Esophagus squamous epithelium (tissue), 5 donors: Measurements from ENCODE around the gene MROH2B. TPM values are rescaled to one million over a fixed set of nuclear protein-coding genes. Genes with fewer than 3 reads are reported as not detected.
A peak's percentile ranks its signal among the peaks of the same experiment; 100 is the strongest.

Experiments used
- DNase-seq: peaks from one replicate; lab custom pipeline; 2025; lab: John Stamatoyannopoulos, UW
- H3K27ac ChIP-seq, 4 donors: fragments of 200-600 bp; sonication (generic); one replicate each; pipeline ENCODE4 v1.5.1; 2016 to 2019; ENCODE audit warnings: mild to moderate bottlenecking in 1 of 4
- H3K27me3 ChIP-seq, 4 donors: fragments of 200-600 bp; sonication (generic); 1 replicate in 3 of 4; 2 replicates in 1 of 4; pipeline versions ENCODE4 v1.5.1 to v1.6.0; 2017 to 2021; ENCODE audit warnings: antibody characterized with exemption in 1 of 4
- H3K36me3 ChIP-seq, 3 donors: fragments of 200-600 bp; sonication (generic); one replicate each; pipeline ENCODE4 v1.5.1; 2016 to 2019
- H3K4me1 ChIP-seq, 3 donors: fragments of 200-600 bp; sonication (generic); one replicate each; pipeline ENCODE4 v1.5.1; 2017 to 2019
- H3K4me3 ChIP-seq, 4 donors: fragments of 200-600 bp; sonication (generic); 1 replicate in 3 of 4; 2 replicates in 1 of 4; pipeline ENCODE4 v1.5.1; 2016 to 2019; ENCODE audit warnings: mild to moderate bottlenecking in 2 of 4, moderate library complexity in 1 of 4
- H3K9me3 ChIP-seq, 3 donors: fragments of 200-600 bp; sonication (generic); one replicate each; pipeline ENCODE4 v1.5.1; 2016 to 2019
- CTCF ChIP-seq, 6 experiments: fragments of 450-650 bp in 4 of 6; fragments of 200-600 bp in 2 of 6; sonication (generic) in 2 of 6; IDR thresholded peaks; one replicate each; pipeline ENCODE4 v1.5.1; 2016 to 2019; ENCODE audit warnings: antibody characterized with exemption in 6 of 6, mild to moderate bottlenecking in 4 of 6, moderate library complexity in 4 of 6
- POLR2A ChIP-seq, 4 donors: fragments of 450-650 bp; IDR thresholded peaks; one replicate each; pipeline ENCODE4 v1.6.1; 2017; ENCODE audit warnings: antibody characterized with exemption in 4 of 4, mild to moderate bottlenecking in 4 of 4, moderate library complexity in 3 of 4
- WGBS, 2 donors: methylation state at CpG; one replicate each; pipeline ENCODE4 v1.1.5; 2018; 5-methylcytosine and 5-hydroxymethylcytosine counted together
- intact Hi-C: fragments of 100-400 bp; cut with DNase I; formaldehyde crosslinking; loops from one replicate; pipeline ENCODE4 v1.15.0; 2022
- total RNA-seq, 4 donors: library from RNA; depleted of rRNA; stranded (reverse); fragments of >200 nt; gene quantifications; one replicate each; pipeline ENCODE4 v1.1.0, GENCODE V29; 2016
- donor health status: DM: yes; HTN: yes; CAD: no.

Gene MROH2B
- total RNA-seq, result not detected

- DNase-seq, result no peak
- Histone ChIP-seq H3K9me3 (no peaks in the 10 kb centered on the region), H3K27ac (no peak within 1 kb of the TSS), H3K36me3 (no peaks in the 10 kb centered on the region), H3K4me3 (no peak within 1 kb of the TSS), H3K4me1 (no peaks in the 10 kb centered on the region), H3K27me3 (no peaks in the 10 kb centered on the region)
- TF ChIP-seq CTCF (IDR thresholded peaks at IDR 0.05), result no peak
- TF ChIP-seq POLR2A (IDR thresholded peaks at IDR 0.05), result no peak
- WGBS, 2 donors, result 67 to 83% methylated on average over 1 of the region's 1 CpG
- intact Hi-C loops, result no loop called here
These were observed at the start of gene MROH2B for GRCh38 chr5:41071242-41071641. Gene MROH2B (minus strand): TSS chr5:41071342. CDS start chr5:41070852, 490 bp downstream.

- no peak for DNase-seq
- Histone ChIP-seq H3K4me3 (no peak overlapping the region), H3K36me3 (no peaks in the 10 kb centered on the region), H3K27ac (no peak overlapping the region), H3K4me1 (no peaks in the 10 kb centered on the region), H3K9me3 (no peaks in the 10 kb centered on the region), H3K27me3 (no peaks in the 10 kb centered on the region)
- 84 to 90% methylated on average over 8 of the region's 8 CpGs for WGBS, 2 donors
- intact Hi-C loops, result no loop called here
- no peak for TF ChIP-seq CTCF (IDR thresholded peaks at IDR 0.05)
- no peak for TF ChIP-seq POLR2A (IDR thresholded peaks at IDR 0.05)
These were observed 49.5 kb upstream of the MROH2B start for GRCh38 chr5:41120600-41120999.

DNA sequence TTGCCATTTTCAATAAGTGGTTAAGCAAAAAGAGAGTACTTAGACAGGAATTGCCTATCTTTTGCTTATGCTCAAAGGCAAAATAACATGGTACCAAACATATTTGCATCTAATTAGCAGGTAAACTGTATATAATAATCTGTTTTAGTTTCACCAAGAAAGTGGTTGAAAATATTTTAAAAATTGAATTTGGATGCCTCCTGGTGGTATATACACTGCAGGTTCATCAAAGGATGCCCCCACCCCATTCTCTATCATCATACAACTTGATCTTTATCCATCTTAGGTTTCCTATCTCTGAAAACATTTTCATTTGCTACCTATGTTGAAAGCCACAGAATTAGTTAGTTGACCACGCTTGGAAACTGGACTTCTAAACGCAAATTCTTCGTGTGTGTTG is 47.0 kb upstream of the MROH2B start:
- no peak for TF ChIP-seq POLR2A (IDR thresholded peaks at IDR 0.05)
- TF ChIP-seq CTCF (IDR thresholded peaks at IDR 0.05), result no peak
- no peaks in the 10 kb centered on the region for H3K27me3 ChIP-seq
- 91 to 95% methylated on average over 3 of the region's 3 CpGs for WGBS, 2 donors
- H3K4me1 ChIP-seq, result no peaks in the 10 kb centered on the region
- no peak overlapping the region for H3K4me3 ChIP-seq
- no peak overlapping the region for H3K27ac ChIP-seq
- H3K9me3 ChIP-seq, result no peaks in the 10 kb centered on the region
- no peak for DNase-seq
- no peaks in the 10 kb centered on the region for H3K36me3 ChIP-seq
- intact Hi-C loops, result no loop called here

DNA sequence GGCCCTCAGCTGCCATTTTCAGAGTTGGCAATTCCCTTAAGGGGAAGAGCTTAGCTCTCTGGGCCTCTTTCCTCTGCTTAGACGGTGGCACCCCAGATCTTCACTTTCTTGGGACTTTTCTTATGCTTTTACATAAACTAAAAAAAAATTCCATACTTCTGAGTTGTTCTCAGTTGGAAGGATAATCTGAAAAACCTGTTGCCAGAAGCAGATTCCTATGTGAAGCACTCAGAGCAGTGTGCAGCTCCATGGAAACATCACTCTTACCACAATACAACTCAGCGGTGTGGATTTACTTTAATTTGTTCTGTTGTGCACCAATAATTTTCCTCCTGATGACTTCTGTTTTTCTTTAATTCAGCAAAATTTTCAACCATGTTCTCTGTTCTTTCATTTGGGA is 44.1 kb upstream of the MROH2B start:
- no peaks in the 10 kb centered on the region for H3K9me3 ChIP-seq
- DNase-seq, result no peak
- 46 to 59% methylated on average over 2 of the region's 2 CpGs for WGBS, 2 donors
- no peak overlapping the region for H3K27ac ChIP-seq
- H3K27me3 ChIP-seq, result no peaks in the 10 kb centered on the region
- H3K4me3 ChIP-seq, result no peak overlapping the region
- no peaks in the 10 kb centered on the region for H3K36me3 ChIP-seq
- intact Hi-C loops, result no loop called here
- TF ChIP-seq POLR2A (IDR thresholded peaks at IDR 0.05) (no peak), CTCF (IDR thresholded peaks at IDR 0.05) (no peak)
- H3K4me1 ChIP-seq, result no peaks in the 10 kb centered on the region

GRCh38 chr5:41112486-41113455 is 41.6 kb upstream of the MROH2B start:
- Histone ChIP-seq H3K9me3 (no peaks in the 10 kb centered on the region), H3K27me3 (no peaks in the 10 kb centered on the region), H3K4me3 (no peak overlapping the region), H3K36me3 (no peaks in the 10 kb centered on the region), H3K4me1 (no peaks in the 10 kb centered on the region), H3K27ac (peak overlapping the region in 2 of 4 donors; percentile 25 to 38)
- no peak for DNase-seq
- WGBS, 2 donors, result 59 to 77% methylated on average over 2 of the region's 2 CpGs
- intact Hi-C loops, result no loop called here
- TF ChIP-seq CTCF (IDR thresholded peaks at IDR 0.05), result no peak
- TF ChIP-seq POLR2A (IDR thresholded peaks at IDR 0.05), result no peak
